Body of pancreas (tissue), 4 donors: ENCODE data around the gene TUBGCP5.
"Not testable (repeated sequence)": the region's sequence is repeated elsewhere in the genome, so short reads cannot be mapped to it uniquely, and the experiment has no call there.

Experiments used
- POLR2A ChIP-seq, 3 donors: fragments of 450-650 bp; IDR thresholded peaks; one replicate each; pipeline ENCODE4 v1.6.1; 2016; ENCODE audit warnings: antibody characterized with exemption in 3 of 3, mild to moderate bottlenecking in 2 of 3
- TF ChIP-seq, protein P1 (sequence below), 7 experiments: fragments of 450-650 bp in 4 of 7; fragments of 200-600 bp in 3 of 7; sonication (generic) in 3 of 7; IDR thresholded peaks; one replicate each; pipeline ENCODE4 v1.5.1; 2016 to 2019; ENCODE audit warnings: antibody characterized with exemption in 7 of 7

GRCh38 chr15:23048572-23049282, 9.4 kb upstream of the TUBGCP5 start:
- TF ChIP-seq, protein P1, sequence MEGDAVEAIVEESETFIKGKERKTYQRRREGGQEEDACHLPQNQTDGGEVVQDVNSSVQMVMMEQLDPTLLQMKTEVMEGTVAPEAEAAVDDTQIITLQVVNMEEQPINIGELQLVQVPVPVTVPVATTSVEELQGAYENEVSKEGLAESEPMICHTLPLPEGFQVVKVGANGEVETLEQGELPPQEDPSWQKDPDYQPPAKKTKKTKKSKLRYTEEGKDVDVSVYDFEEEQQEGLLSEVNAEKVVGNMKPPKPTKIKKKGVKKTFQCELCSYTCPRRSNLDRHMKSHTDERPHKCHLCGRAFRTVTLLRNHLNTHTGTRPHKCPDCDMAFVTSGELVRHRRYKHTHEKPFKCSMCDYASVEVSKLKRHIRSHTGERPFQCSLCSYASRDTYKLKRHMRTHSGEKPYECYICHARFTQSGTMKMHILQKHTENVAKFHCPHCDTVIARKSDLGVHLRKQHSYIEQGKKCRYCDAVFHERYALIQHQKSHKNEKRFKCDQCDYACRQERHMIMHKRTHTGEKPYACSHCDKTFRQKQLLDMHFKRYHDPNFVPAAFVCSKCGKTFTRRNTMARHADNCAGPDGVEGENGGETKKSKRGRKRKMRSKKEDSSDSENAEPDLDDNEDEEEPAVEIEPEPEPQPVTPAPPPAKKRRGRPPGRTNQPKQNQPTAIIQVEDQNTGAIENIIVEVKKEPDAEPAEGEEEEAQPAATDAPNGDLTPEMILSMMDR (IDR thresholded peaks at IDR 0.05): not testable (repeated sequence)
- TF ChIP-seq POLR2A (IDR thresholded peaks at IDR 0.05): not testable (repeated sequence)
